ENCODE data around the gene MEPE.

Gene MEPE

GRCh38 chr4:87843936-87844335 is 11.2 kb downstream of the MEPE start:
- no peak for DNase-seq (ENCODE audit: low spot score)

GRCh38 chr4:87844452-87844851 is 11.7 kb downstream of the MEPE start:
- no peak for DNase-seq (ENCODE audit: low spot score)

- DNase-seq (ENCODE audit: low spot score): no peak
Measured at GRCh38 chr4:87846226-87846625, 13.5 kb downstream of the MEPE start.

- peak; percentile 44 for DNase-seq (ENCODE audit: low spot score)
Measured at GRCh38 chr4:87848622-87849351, 16.0 kb downstream of the MEPE start.

GRCh38 chr4:87849612-87850011 is 16.8 kb downstream of the MEPE start:
- DNase-seq (ENCODE audit: low spot score): no peak

GRCh38 chr4:87851332-87851731 is 18.6 kb downstream of the MEPE start:
- DNase-seq (ENCODE audit: low spot score): no peak

GRCh38 chr4:87851953-87852352 is 19.2 kb downstream of the MEPE start:
- no peak for DNase-seq (ENCODE audit: low spot score)

- peak; percentile 21 for DNase-seq (ENCODE audit: low spot score)
Measured at GRCh38 chr4:87853108-87853507, 20.3 kb downstream of the MEPE start.

- DNase-seq (ENCODE audit: low spot score): no peak
Measured at GRCh38 chr4:87853891-87854290, 21.1 kb downstream of the MEPE start.

- no peak for DNase-seq (ENCODE audit: low spot score)
Measured at GRCh38 chr4:87855559-87855958, 22.8 kb downstream of the MEPE start.

GRCh38 chr4:87856816-87857215 is 24.0 kb downstream of the MEPE start:
- DNase-seq (ENCODE audit: low spot score): no peak

- no peak for DNase-seq (ENCODE audit: low spot score)
Measured at GRCh38 chr4:87857789-87858188, 25.0 kb downstream of the MEPE start.

GRCh38 chr4:87862236-87862635 is 29.5 kb downstream of the MEPE start:
- no peak for DNase-seq (ENCODE audit: low spot score)

GRCh38 chr4:87863486-87863885 is 30.7 kb downstream of the MEPE start:
- no peak for DNase-seq (ENCODE audit: low spot score)

- no peak for DNase-seq (ENCODE audit: low spot score)
Measured at GRCh38 chr4:87864321-87864720, 31.6 kb downstream of the MEPE start.

GRCh38 chr4:87865288-87865687 is 32.5 kb downstream of the MEPE start:
- DNase-seq (ENCODE audit: low spot score): no peak

- no peak for DNase-seq (ENCODE audit: low spot score)
Measured at GRCh38 chr4:87865960-87866598, 33.3 kb downstream of the MEPE start.

- no peak for DNase-seq (ENCODE audit: low spot score)
Measured at GRCh38 chr4:87868522-87868921, 35.8 kb downstream of the MEPE start.

- DNase-seq (ENCODE audit: low spot score): no peak
Measured at GRCh38 chr4:87872028-87872427, 39.3 kb downstream of the MEPE start.

- no peak for DNase-seq (ENCODE audit: low spot score)
Measured at GRCh38 chr4:87875191-87875590, 42.4 kb downstream of the MEPE start.

GRCh38 chr4:87880106-87880505 is 47.3 kb downstream of the MEPE start:
- DNase-seq (ENCODE audit: low spot score): no peak

GRCh38 chr4:87881115-87881514 is 48.3 kb downstream of the MEPE start:
- no peak for DNase-seq (ENCODE audit: low spot score)

GRCh38 chr4:87882321-87882720 is 49.6 kb downstream of the MEPE start:
- no peak for DNase-seq (ENCODE audit: low spot score)
